Neural crest cell (in vitro differentiated cells): ENCODE results near the gene PACS1. TPM values are rescaled to one million over a fixed set of nuclear protein-coding genes. Genes with fewer than 3 reads are reported as not detected.

ENCODE experiments used
- DNase-seq: peaks from one replicate; pipeline ENCODE4 v3.0.0; 2021; ENCODE audit warnings: low read depth, mixed read lengths, low spot score
- H3K27ac Mint-ChIP-seq: one replicate; pipeline ENCODE4 v1.8.0; 2021; ENCODE audit warnings: mild to moderate bottlenecking, mixed read lengths; ENCODE audit not compliant: unreplicated experiment
- H3K27me3 Mint-ChIP-seq: 2 replicates; pipeline ENCODE4 v1.8.0; 2021; ENCODE audit warnings: low read depth, mild to moderate bottlenecking, mixed read lengths
- H3K36me3 Mint-ChIP-seq: 2 replicates; pipeline ENCODE4 v1.8.0; 2021; ENCODE audit warnings: low read depth, mild to moderate bottlenecking, mixed read lengths
- H3K4me1 Mint-ChIP-seq: 2 replicates; pipeline ENCODE4 v1.8.0; 2021; ENCODE audit warnings: mixed read lengths
- H3K4me3 Mint-ChIP-seq: one replicate; pipeline ENCODE4 v1.8.0; 2021; ENCODE audit warnings: mild to moderate bottlenecking, mixed read lengths
- H3K9me3 Mint-ChIP-seq: 2 replicates; pipeline ENCODE4 v1.8.0; 2021; ENCODE audit warnings: mixed read lengths
- total RNA-seq: library from RNA; stranded (reverse); gene quantifications from 2 replicates; pipeline ENCODE4 v1.2.1, GENCODE V29; 2021
- TF ChIP-seq, protein P1 (sequence below): fragments of 200-600 bp; sonication (generic); conservative IDR thresholded peaks from 2 replicates; pipeline ENCODE4 v1.5.0; 2021; ENCODE audit warnings: antibody characterized with exemption, mild to moderate bottlenecking

The PACS1 gene
- total RNA-seq, 1 donor from 2014 or later = 54.3 TPM

DNA sequence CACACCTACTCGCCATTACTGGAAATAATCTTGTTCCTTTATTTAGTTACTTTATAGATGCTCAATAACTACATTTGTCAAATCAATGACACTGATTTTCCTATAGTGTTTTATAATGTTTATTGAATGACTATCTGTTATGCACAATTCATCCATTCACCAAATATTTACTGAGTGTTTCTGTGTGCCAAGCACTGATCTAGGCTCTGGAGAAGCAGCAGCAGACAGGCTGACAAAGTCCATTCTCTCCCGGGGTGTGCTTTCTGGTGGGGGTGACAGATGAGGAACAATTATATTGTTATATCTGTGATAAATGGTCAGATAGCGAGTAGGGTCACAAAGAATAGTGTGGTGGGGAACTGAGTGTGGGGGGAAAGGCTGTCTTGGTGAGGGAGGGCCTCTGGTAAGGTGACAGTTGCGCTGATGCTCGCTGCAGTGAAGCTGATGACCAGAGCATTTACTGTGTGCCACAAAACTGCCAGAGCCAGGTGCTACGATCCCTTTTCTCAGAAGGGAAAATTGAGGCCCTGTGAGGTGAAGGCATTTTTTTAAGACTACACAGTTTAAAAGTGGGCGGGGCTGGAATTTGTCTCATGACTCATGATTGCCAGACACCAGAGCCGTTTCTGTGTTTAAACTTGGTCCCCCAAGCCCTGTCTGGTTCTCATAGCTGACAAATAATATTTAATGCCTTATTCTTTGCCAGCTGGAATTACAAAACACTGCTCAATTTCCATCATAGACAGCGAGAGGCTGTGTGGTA lies 10.2 kb downstream of the PACS1 start:
- Mint-ChIP-seq H3K4me3 (peak overlapping the region; percentile 34), H3K27ac (no peak overlapping the region), H3K27me3 (no peaks in the 10 kb centered on the region), H3K4me1 (peaks cover 6% of the 10 kb centered on the region), H3K9me3 (no peaks in the 10 kb centered on the region), H3K36me3 (peaks cover 2% of the 10 kb centered on the region)
- TF ChIP-seq, protein P1, sequence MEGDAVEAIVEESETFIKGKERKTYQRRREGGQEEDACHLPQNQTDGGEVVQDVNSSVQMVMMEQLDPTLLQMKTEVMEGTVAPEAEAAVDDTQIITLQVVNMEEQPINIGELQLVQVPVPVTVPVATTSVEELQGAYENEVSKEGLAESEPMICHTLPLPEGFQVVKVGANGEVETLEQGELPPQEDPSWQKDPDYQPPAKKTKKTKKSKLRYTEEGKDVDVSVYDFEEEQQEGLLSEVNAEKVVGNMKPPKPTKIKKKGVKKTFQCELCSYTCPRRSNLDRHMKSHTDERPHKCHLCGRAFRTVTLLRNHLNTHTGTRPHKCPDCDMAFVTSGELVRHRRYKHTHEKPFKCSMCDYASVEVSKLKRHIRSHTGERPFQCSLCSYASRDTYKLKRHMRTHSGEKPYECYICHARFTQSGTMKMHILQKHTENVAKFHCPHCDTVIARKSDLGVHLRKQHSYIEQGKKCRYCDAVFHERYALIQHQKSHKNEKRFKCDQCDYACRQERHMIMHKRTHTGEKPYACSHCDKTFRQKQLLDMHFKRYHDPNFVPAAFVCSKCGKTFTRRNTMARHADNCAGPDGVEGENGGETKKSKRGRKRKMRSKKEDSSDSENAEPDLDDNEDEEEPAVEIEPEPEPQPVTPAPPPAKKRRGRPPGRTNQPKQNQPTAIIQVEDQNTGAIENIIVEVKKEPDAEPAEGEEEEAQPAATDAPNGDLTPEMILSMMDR = no peak
- no peak for DNase-seq

DNA sequence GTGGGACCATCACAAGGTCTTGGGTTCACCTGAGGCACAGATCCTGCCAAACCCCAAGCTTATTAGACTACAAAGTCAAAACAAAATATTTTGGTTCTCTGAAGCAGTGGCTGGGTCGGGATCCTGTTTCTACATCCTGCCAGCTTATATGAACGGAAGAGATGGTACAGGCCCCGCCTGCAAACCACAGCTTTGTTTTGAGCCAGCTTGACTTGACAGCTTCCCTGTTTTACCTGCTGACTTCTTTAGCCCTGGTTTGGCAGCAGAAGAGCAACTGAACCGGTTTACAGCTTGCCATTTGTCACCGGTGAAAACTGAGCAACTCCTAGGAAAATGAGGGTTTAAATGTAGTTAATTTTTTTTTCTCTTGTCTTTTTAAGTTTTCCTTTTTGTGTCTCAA lies 11.4 kb downstream of the PACS1 start:
- no peaks in the 10 kb centered on the region for H3K27me3 Mint-ChIP-seq
- peaks cover 6% of the 10 kb centered on the region for H3K4me1 Mint-ChIP-seq
- no peaks in the 10 kb centered on the region for H3K9me3 Mint-ChIP-seq
- TF ChIP-seq, protein P1 = no peak
- H3K4me3 Mint-ChIP-seq = no peak overlapping the region
- H3K36me3 Mint-ChIP-seq = peaks cover 2% of the 10 kb centered on the region
- H3K27ac Mint-ChIP-seq = no peak overlapping the region
- no peak for DNase-seq

DNA sequence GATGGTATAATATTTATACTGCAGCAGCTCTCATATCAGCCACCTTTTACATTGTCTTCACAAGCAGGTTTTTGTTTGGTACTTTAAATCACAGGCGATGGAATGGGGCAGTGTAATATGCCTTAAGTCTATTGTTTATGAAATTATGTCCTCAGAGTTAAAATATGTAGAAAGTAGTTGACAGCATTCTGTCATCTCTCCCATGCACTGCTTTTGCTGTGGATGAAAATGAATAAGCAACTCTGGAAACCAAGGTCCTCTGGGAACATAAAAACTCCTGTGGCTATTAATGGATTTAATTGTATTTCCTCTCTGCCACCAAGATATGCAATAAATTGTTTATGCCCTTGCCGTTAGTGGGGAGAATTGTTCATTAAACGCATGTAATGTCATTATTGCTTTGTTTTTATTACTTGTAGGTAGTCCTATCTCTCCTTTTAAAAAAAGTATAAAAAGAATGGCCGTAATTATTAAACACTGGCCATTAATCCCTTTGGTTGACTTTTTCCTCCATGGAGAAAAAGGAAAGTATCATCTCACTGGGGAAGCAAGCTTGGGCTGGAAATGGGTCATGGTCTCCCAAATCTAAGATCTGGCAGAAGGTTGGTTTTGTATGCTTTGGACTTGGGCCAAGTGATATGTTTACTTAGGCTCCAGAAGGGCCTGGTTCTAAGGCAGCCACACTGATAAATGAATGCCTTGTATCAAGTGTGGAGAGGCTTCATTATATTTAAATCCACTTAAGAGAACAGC lies 13.1 kb downstream of the PACS1 start:
- no peaks in the 10 kb centered on the region for H3K9me3 Mint-ChIP-seq
- H3K27me3 Mint-ChIP-seq = no peaks in the 10 kb centered on the region
- no peak overlapping the region for H3K4me3 Mint-ChIP-seq
- no peak for DNase-seq
- TF ChIP-seq, protein P1 = no peak
- H3K27ac Mint-ChIP-seq = no peak overlapping the region
- peaks cover 17% of the 10 kb centered on the region for H3K4me1 Mint-ChIP-seq
- H3K36me3 Mint-ChIP-seq = no peaks in the 10 kb centered on the region

DNA sequence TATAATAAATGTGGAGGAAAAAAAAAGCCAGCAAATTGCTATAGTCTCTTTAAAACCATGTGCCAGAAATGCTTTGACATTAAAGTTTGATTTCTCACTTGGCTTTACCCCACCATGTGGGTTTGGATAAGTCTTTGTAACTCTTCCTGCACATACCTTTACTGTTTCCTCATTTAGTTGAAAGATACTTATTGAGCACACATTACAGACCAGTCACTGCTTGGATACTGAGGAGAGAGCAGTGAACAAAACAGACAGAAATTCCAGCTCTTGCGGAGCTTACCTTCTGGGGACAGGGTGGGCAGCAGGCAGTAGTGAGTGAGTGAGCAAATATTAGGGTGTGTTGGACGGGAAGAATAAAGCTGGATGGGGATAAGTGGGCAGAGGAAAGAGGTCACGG lies 13.7 kb downstream of the PACS1 start:
- H3K4me3 Mint-ChIP-seq = no peak overlapping the region
- H3K27ac Mint-ChIP-seq = peak overlapping the region; percentile 89
- DNase-seq = no peak
- no peaks in the 10 kb centered on the region for H3K27me3 Mint-ChIP-seq
- no peaks in the 10 kb centered on the region for H3K36me3 Mint-ChIP-seq
- no peaks in the 10 kb centered on the region for H3K9me3 Mint-ChIP-seq
- H3K4me1 Mint-ChIP-seq = peaks cover 17% of the 10 kb centered on the region
- TF ChIP-seq, protein P1 = no peak

DNA sequence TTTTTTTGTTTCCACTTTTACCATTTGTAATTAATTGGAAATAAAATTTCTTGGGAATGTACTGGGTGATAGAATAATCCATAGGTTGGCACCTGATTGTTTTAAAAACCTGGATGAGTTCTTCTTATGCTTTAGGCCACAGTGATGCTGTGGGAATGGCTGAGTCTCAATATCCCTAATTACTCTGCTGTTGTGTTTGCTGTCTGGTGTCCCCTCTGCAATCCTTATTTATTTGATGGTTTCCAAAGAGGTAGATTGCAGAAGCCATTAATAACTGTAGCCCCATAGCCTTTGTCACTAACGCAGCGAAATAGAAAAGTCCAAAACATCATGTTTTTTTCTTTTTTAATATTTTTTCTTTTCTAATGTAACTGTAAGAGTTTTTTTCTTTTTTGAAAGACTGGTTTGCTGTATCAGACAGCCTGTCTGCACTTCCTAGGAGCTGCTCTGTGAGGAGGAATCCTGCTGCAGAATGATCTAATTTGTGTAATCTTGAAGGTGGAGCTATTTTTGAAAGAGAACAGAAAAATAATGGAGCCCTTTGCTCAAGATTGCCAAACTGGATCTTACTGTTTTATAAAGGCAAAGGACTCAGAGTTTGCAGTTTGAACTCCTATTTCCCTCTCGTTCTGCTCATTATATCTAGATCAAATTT lies 14.9 kb downstream of the PACS1 start:
- Mint-ChIP-seq H3K9me3 (no peaks in the 10 kb centered on the region), H3K4me3 (no peak overlapping the region), H3K4me1 (peaks cover 17% of the 10 kb centered on the region), H3K27ac (no peak overlapping the region), H3K36me3 (no peaks in the 10 kb centered on the region), H3K27me3 (no peaks in the 10 kb centered on the region)
- no peak for DNase-seq
- TF ChIP-seq, protein P1 = no peak
